ENCODE data around the gene TMCC1. TPM values are rescaled to one million over a fixed set of nuclear protein-coding genes. Genes with fewer than 3 reads are reported as not detected.
A peak's percentile ranks its signal among the peaks of the same experiment; 100 is the strongest.

The TMCC1 gene
- total and polyA plus RNA-seq, 2 donors (not counting 3 experiments of a cell fraction or from before 2014, with no cell fraction given), result 17.4 to 38.4 TPM

GRCh38 chr3:129837065-129837642 is 56.4 kb downstream of the TMCC1 start:
- TF ChIP-seq GATA2 (IDR thresholded peaks at IDR 0.05; ENCODE audit: insufficient read depth, insufficient read length, low read depth, low read length), result no peak
- no peak for TF ChIP-seq CTCF (IDR thresholded peaks at IDR 0.05; ENCODE audit: extremely low read depth in 1 of 2, insufficient read depth in 1 of 2, low read depth in 1 of 2, low read length in 2 of 2)
- TF ChIP-seq POLR2A (IDR thresholded peaks at IDR 0.05; ENCODE audit: low read depth, low read length), result no peak
- no peak for TF ChIP-seq MYC (IDR thresholded peaks at IDR 0.05; ENCODE audit: low read depth, low read length)
- no peak for TF ChIP-seq FOS (IDR thresholded peaks at IDR 0.05; ENCODE audit: borderline replicate concordance, insufficient read depth, low read length)
- TF ChIP-seq POLR2AphosphoS5 (IDR thresholded peaks at IDR 0.05; ENCODE audit: insufficient read depth, low read depth, low read length), result no peak
- no peak for TF ChIP-seq MAX (IDR thresholded peaks at IDR 0.05; ENCODE audit: insufficient read depth, insufficient read length)
- no peak for TF ChIP-seq EZH2 (IDR thresholded peaks at IDR 0.05; ENCODE audit: borderline replicate concordance, low read depth, low read length, severe bottlenecking)
- TF ChIP-seq JUN (IDR thresholded peaks at IDR 0.05; ENCODE audit: borderline replicate concordance, insufficient read depth, insufficient read length, low read depth), result no peak
- ChIA-PET POLR2A (no interaction called here), CTCF (interaction anchor here (0.9 to 1.7 kb wide), 4 partner anchors 11 to 347 kb away, joined by 4 to 9 read pairs (median 4); no protein-coding TSS in a partner anchor)
- no TSS peak for BruUV-seq (replicated peaks)
- DNase-seq (ENCODE audit: low read depth, low spot score), result peak; percentile 65
- dilution Hi-C loops (cut with MboI; ENCODE audit: extremely low pct_ligation_motif_present, low sequenced_read_pairs), result loop anchor here (25.0 kb wide), 1 partner anchor 175 kb away; no protein-coding TSS in a partner anchor
- Histone ChIP-seq H4K20me1 (replicated peaks; ENCODE audit: control insufficient read depth, extremely low read depth, insufficient read depth, low read length) (no peaks in the 10 kb centered on the region), H3K4me3 (replicated peaks in 1 of 3; ENCODE audit: insufficient read depth in 1 of 3, low read depth in 1 of 3, low read length in 3 of 3) (no peak overlapping the region), H2AFZ (ENCODE audit: low read depth, low read length) (no peak overlapping the region), H3K4me1 (ENCODE audit: control insufficient read depth, extremely low read depth, insufficient read depth, low read length) (no peaks in the 10 kb centered on the region), H3K79me2 (ENCODE audit: control insufficient read depth, insufficient read depth, low read length) (peaks cover 2% of the 10 kb centered on the region), H3K4me2 (ENCODE audit: insufficient read depth, low read length) (no peak overlapping the region), H3K9me1 (replicated peaks; ENCODE audit: control insufficient read depth, extremely low read depth, insufficient read depth, low read length) (no peaks in the 10 kb centered on the region), H3K27ac (ENCODE audit: insufficient read depth, low read depth, low read length) (no peak overlapping the region), H3K36me3 (ENCODE audit: control insufficient read depth in 2 of 2, extremely low read depth in 1 of 2, insufficient read depth in 2 of 2, low read length in 2 of 2) (peaks cover 0 to 3% of the 10 kb centered on the region in 2 experiments), H3K9me3 (replicated peaks; ENCODE audit: control insufficient read depth, insufficient read depth, low read length) (no peaks in the 10 kb centered on the region), H3K9ac (replicated peaks; ENCODE audit: extremely low read depth, insufficient read depth, low read length) (no peak overlapping the region), H3K27me3 (ENCODE audit: control insufficient read depth in 2 of 2, insufficient read depth in 2 of 2, low read length in 2 of 2) (no peaks in the 10 kb centered on the region)
- intact Hi-C loops (cut with micrococcal nuclease), result no loop called here
- no peak for FAIRE-seq
